A673 (cell line): ENCODE measurements around the gene DMP1. TPM values are rescaled to one million over a fixed set of nuclear protein-coding genes. Genes with fewer than 3 reads are reported as not detected.

ENCODE experiments used
- Bru-seq: library from RNA; stranded (reverse); fragments of 400-500 nt; gene quantifications from one replicate; lab custom pipeline; 2021; lab: Mats Ljungman, UMichigan
- BruChase-seq, 2 experiments: library from RNA; stranded (reverse); fragments of 400-500 nt; gene quantifications; one replicate each; lab custom pipeline; 2021; lab: Mats Ljungman, UMichigan
- BruUV-seq: library from RNA; stranded (reverse); fragments of 400-500 nt; replicated peaks from 2 replicates; lab custom pipeline; 2021; lab: Mats Ljungman, UMichigan
- CTCF ChIA-PET: fragments of 300-600 bp; sonication (Branson Sonifier 250); formaldehyde crosslinking; loops from one replicate; lab custom pipeline; 2022; ENCODE audit warnings: antibody characterized with exemption; lab: Charles Lee
- POLR2A ChIA-PET: fragments of 300-600 bp; sonication (Branson Sonifier 250); formaldehyde crosslinking; loops from one replicate; lab custom pipeline; 2022; ENCODE audit warnings: antibody characterized with exemption; ENCODE audit not compliant: low non-redundant PET; lab: Charles Lee
- DNase-seq: peaks from one replicate; pipeline ENCODE4 v3.0.0-alpha.2; 2015; ENCODE audit warnings: low spot score
- H3K27ac ChIP-seq: fragments of 200-600 bp; sonication (generic); 2 replicates; pipeline ENCODE4 v1.5.1; 2016; ENCODE audit warnings: mixed run types, low read depth, mild to moderate bottlenecking, mixed read lengths, antibody characterized with exemption, low read length; ENCODE audit not compliant: poor library complexity, severe bottlenecking
- H3K27me3 ChIP-seq: fragments of 200-600 bp; sonication (generic); replicated peaks from 2 replicates; pipeline ENCODE4 v1.6.1; 2017; ENCODE audit warnings: mixed run types, low read depth, mild to moderate bottlenecking, mixed read lengths, antibody characterized with exemption, low read length; ENCODE audit not compliant: insufficient read depth, poor library complexity
- H3K36me3 ChIP-seq: fragments of 200-600 bp; sonication (generic); 2 replicates; pipeline ENCODE4 v1.6.1; 2016; ENCODE audit warnings: mixed run types, mild to moderate bottlenecking, mixed read lengths, antibody characterized with exemption, low read length; ENCODE audit not compliant: insufficient read depth, poor library complexity, severe bottlenecking
- H3K4me1 ChIP-seq: fragments of 200-600 bp; sonication (generic); 2 replicates; pipeline ENCODE4 v1.6.1; 2017; ENCODE audit warnings: mixed run types, mild to moderate bottlenecking, mixed read lengths, antibody characterized with exemption, low read length; ENCODE audit not compliant: insufficient read depth, poor library complexity, severe bottlenecking
- H3K4me3 ChIP-seq: fragments of 200-600 bp; sonication (generic); 2 replicates; pipeline ENCODE4 v1.5.1; 2016; ENCODE audit warnings: low read depth, mixed run types, mild to moderate bottlenecking, mixed read lengths, low read length; ENCODE audit not compliant: poor library complexity, severe bottlenecking
- H3K9me3 ChIP-seq: fragments of 200-600 bp; sonication (generic); 2 replicates; pipeline ENCODE4 v1.6.1; 2016; ENCODE audit warnings: mixed run types, low read depth, mild to moderate bottlenecking, mixed read lengths, antibody characterized with exemption, low read length; ENCODE audit not compliant: poor library complexity, severe bottlenecking
- CTCF ChIP-seq: fragments of 300-800, 200-600 bp; sonication (generic); conservative IDR thresholded peaks from 2 replicates; pipeline ENCODE4 v1.5.1; 2017; ENCODE audit warnings: low read depth, mild to moderate bottlenecking, antibody characterized with exemption, low read length, moderate library complexity, mixed read lengths
- EZH2 ChIP-seq: fragments of 200-600 bp; sonication (generic); IDR thresholded peaks from 2 replicates; pipeline ENCODE4 v1.6.1; 2017; ENCODE audit warnings: borderline replicate concordance, low read depth, mild to moderate bottlenecking, mixed read lengths, antibody characterized with exemption, low read length; ENCODE audit not compliant: poor library complexity, severe bottlenecking
- intact Hi-C: fragments of 100-400 bp; cut with micrococcal nuclease; formaldehyde crosslinking; loops from one replicate; pipeline ENCODE4 v1.10.0; 2022; ENCODE audit not compliant: unreplicated experiment
- long read RNA-seq: library from polyadenylated mRNA; stranded (forward); transcript quantifications from one replicate; pipeline ENCODE4 v2.0.0, GENCODE V29; 2022
- total RNA-seq: library from RNA; stranded (reverse); gene quantifications from 2 replicates; pipeline ENCODE4 v1.2.3, GENCODE V29; 2021

DMP1 gene, protein sequence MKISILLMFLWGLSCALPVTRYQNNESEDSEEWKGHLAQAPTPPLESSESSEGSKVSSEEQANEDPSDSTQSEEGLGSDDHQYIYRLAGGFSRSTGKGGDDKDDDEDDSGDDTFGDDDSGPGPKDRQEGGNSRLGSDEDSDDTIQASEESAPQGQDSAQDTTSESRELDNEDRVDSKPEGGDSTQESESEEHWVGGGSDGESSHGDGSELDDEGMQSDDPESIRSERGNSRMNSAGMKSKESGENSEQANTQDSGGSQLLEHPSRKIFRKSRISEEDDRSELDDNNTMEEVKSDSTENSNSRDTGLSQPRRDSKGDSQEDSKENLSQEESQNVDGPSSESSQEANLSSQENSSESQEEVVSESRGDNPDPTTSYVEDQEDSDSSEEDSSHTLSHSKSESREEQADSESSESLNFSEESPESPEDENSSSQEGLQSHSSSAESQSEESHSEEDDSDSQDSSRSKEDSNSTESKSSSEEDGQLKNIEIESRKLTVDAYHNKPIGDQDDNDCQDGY
- total RNA-seq (not detected in 2 replicates), Bru-seq, nascent RNA (not detected), BruChase-seq, experiment 1, labeled RNA remaining after a 2-hour chase (not detected), BruChase-seq, experiment 2, labeled RNA remaining after a 6-hour chase (percentile 10 among the genes with signal in this experiment)
- long read RNA-seq: 0 reads

DNA sequence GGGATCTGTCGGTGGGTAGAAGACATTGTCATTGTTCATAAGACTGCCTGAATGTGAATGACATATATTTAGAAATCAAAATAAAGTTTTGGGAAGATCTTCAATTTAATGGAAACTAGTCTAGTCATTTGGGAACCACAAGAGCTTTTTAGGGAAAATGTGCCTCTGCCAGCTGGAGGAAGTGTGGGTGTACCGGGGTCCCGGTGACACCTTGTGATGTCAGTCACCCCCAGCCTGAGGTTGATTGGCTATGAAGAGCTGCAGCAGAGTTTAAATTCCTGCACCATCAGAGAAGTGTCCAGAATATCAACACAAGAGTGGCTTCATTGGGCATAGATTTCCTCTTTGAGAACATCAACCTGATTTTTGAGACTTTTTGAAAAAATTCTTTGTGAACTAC lies at the start of gene DMP1:
Gene DMP1, plus strand, starts transcription at position 301 of the 400 bp plus-strand sequence. CDS start 6,213 bp downstream, outside the sequence.
- POLR2A ChIA-PET: no interaction called here
- DNase-seq: no peak
- TF ChIP-seq EZH2 (no peak), CTCF (no peak)
- intact Hi-C loops: no loop called here
- no TSS peak for BruUV-seq
- Histone ChIP-seq H3K27me3 (no peaks in the 10 kb centered on the region), H3K36me3 (no peaks in the 10 kb centered on the region), H3K4me1 (no peaks in the 10 kb centered on the region), H3K9me3 (no peaks in the 10 kb centered on the region), H3K27ac (no peak within 1 kb of the TSS), H3K4me3 (no peak within 1 kb of the TSS)
- CTCF ChIA-PET: no interaction called here

DNA sequence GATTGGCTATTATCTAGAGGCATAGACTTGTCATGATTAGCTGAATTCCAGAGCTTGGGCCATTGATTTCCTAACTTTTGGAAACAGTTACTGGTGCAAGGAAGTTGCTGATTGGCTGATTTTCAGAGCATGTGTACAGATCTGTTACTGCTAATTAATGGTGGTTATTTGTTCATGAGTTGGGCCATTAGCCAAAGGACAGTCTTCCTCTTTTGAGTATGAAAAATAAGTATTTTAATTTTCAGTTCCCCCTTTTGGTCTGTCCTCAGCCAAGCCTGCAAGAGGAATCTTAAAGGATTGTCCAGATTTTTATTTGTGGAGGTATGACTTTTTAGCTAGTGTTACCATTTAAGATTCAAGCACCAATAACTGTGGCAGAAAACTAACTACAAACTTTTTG lies 48.7 kb upstream of the DMP1 start:
- intact Hi-C loops: no loop called here
- CTCF ChIA-PET: no interaction called here
- BruUV-seq: no TSS peak
- no peak for DNase-seq
- Histone ChIP-seq H3K4me3 (no peak overlapping the region), H3K9me3 (no peaks in the 10 kb centered on the region), H3K27me3 (no peaks in the 10 kb centered on the region), H3K27ac (no peak overlapping the region), H3K4me1 (no peaks in the 10 kb centered on the region), H3K36me3 (no peaks in the 10 kb centered on the region)
- POLR2A ChIA-PET: no interaction called here
- TF ChIP-seq CTCF (no peak), EZH2 (no peak)

- Histone ChIP-seq H3K9me3 (no peaks in the 10 kb centered on the region), H3K4me3 (no peak within 1 kb of the TSS), H3K27me3 (no peaks in the 10 kb centered on the region), H3K4me1 (no peaks in the 10 kb centered on the region), H3K27ac (no peak within 1 kb of the TSS), H3K36me3 (no peaks in the 10 kb centered on the region)
- POLR2A ChIA-PET: no interaction called here
- TF ChIP-seq EZH2 (no peak), CTCF (no peak)
- DNase-seq: no peak
- BruUV-seq: no TSS peak
- CTCF ChIA-PET: no interaction called here
- intact Hi-C loops: no loop called here
These were observed 41.9 kb upstream of the DMP1 start, which contains the start of gene DSPP for GRCh38 chr4:87608229-87608628. TSS of gene DSPP (plus strand) at chr4:87608529. CDS start at chr4:87610909, 2,380 bp downstream.
